Middle frontal gyrus (tissue), 1 donor: ENCODE data around the gene PLSCR5.

ENCODE experiments used
- DNase-seq: peaks from one replicate; pipeline ENCODE4 v3.0.0-alpha.2; 2015; ENCODE audit warnings: low spot score; ENCODE audit errors: extremely low spot score

PLSCR5 gene

GRCh38 chr3:146605106-146605505 lies at the start of gene PLSCR5:
PLSCR5 (minus strand) TSS chr3:146605346; CDS start chr3:146605212, 134 bp downstream.
- DNase-seq = no peak

- DNase-seq = no peak
Observed at GRCh38 chr3:146653978-146654377, 48.8 kb upstream of the PLSCR5 start.

- no peak for DNase-seq
Observed at GRCh38 chr3:146650691-146651442, 45.7 kb upstream of the PLSCR5 start.

- no peak for DNase-seq
Observed at GRCh38 chr3:146646261-146646660, 41.1 kb upstream of the PLSCR5 start.

GRCh38 chr3:146640955-146641867 lies 36.1 kb upstream of the PLSCR5 start:
- DNase-seq = no peak

- DNase-seq = no peak
Observed at GRCh38 chr3:146640361-146640760, 35.2 kb upstream of the PLSCR5 start.

GRCh38 chr3:146638718-146639117 lies 33.6 kb upstream of the PLSCR5 start:
- DNase-seq = no peak

GRCh38 chr3:146637871-146638270 lies 32.7 kb upstream of the PLSCR5 start:
- DNase-seq = no peak

- no peak for DNase-seq
Observed at GRCh38 chr3:146636881-146637280, 31.7 kb upstream of the PLSCR5 start.

GRCh38 chr3:146634346-146634745 lies 29.2 kb upstream of the PLSCR5 start:
- DNase-seq = no peak

- DNase-seq = no peak
Observed at GRCh38 chr3:146628671-146629070, 23.5 kb upstream of the PLSCR5 start.

GRCh38 chr3:146626403-146627122 lies 21.4 kb upstream of the PLSCR5 start:
- DNase-seq = no peak

- DNase-seq = no peak
Observed at GRCh38 chr3:146625186-146625775, 20.1 kb upstream of the PLSCR5 start.

GRCh38 chr3:146621723-146622122 lies 16.6 kb upstream of the PLSCR5 start:
- no peak for DNase-seq

GRCh38 chr3:146612015-146612414 lies 6.9 kb upstream of the PLSCR5 start:
- DNase-seq = no peak

- no peak for DNase-seq
Observed at GRCh38 chr3:146611096-146611495, 6.0 kb upstream of the PLSCR5 start.

GRCh38 chr3:146598535-146598934 lies 6.6 kb downstream of the PLSCR5 start:
- no peak for DNase-seq

GRCh38 chr3:146594843-146595482 lies 10.2 kb downstream of the PLSCR5 start:
- no peak for DNase-seq

- no peak for DNase-seq
Observed at GRCh38 chr3:146593776-146594175, 11.4 kb downstream of the PLSCR5 start.

GRCh38 chr3:146590521-146590920 lies 14.6 kb downstream of the PLSCR5 start:
- DNase-seq = no peak
